HepG2 (cell line): ENCODE results near the gene SEPTIN3. TPM values are rescaled to one million over a fixed set of nuclear protein-coding genes. Genes with fewer than 3 reads are reported as not detected.

Experiments
- ATAC-seq: fragments of 200-7000 bp; cut with Tn5 transposase; 3 replicates; pipeline ENCODE4 v1.9.1; 2020; ENCODE audit warnings: mild to moderate bottlenecking, moderate library complexity
- BruUV-seq: library from RNA; stranded (reverse); fragments of 400-500 nt; replicated peaks from 2 replicates; lab custom pipeline; 2021; lab: Mats Ljungman, UMichigan
- CTCF ChIA-PET: fragments of 300-600 bp; formaldehyde crosslinking; extraction: SDS; loops from one replicate; lab custom pipeline; 2021; ENCODE audit warnings: low total read pairs, inconsistent platforms, low intra/inter-chr PET ratio; lab: Yijun Ruan, JAX
- POLR2A ChIA-PET: fragments of 350-600 bp; sonication (Branson Sonifier 250); formaldehyde crosslinking; loops from one replicate; lab custom pipeline; 2020; ENCODE audit warnings: antibody characterized with exemption, inconsistent platforms; lab: Yijun Ruan, JAX
- DNase-seq: peaks from one replicate; pipeline ENCODE4 v3.0.0-alpha.2; 2015; ENCODE audit warnings: low spot score
- FAIRE-seq: peaks from 3 replicates; lab custom pipeline; 2011; peaks lifted over from hg19 to GRCh38; lab: Jason Lieb, UNC
- H2AFZ ChIP-seq: one replicate; pipeline ENCODE4 v1.6.1; 2011; ENCODE audit warnings: low read length, inconsistent platforms
- H3K27ac ChIP-seq: fragments of 300-600 bp; 3 replicates; pipeline ENCODE4 v1.8.0; 2011; ENCODE audit warnings: mixed run types, mild to moderate bottlenecking, mixed read lengths, low read length, inconsistent platforms; ENCODE audit not compliant: insufficient read depth; ENCODE audit errors: extremely low read length
- H3K27me3 ChIP-seq, 2 experiments: fragments of 200-600 bp in 1 of 2; 2 replicates in 1 of 2; 3 replicates in 1 of 2; pipeline versions ENCODE4 v1.6.0 to v1.8.0; 2011; ENCODE audit warnings: low read length in 2 of 2, mild to moderate bottlenecking in 2 of 2, moderate library complexity in 2 of 2, inconsistent platforms in 1 of 2; ENCODE audit not compliant: insufficient read depth in 2 of 2, control insufficient read depth in 1 of 2
- H3K36me3 ChIP-seq, 2 experiments: fragments of 200-600 bp in 1 of 2; replicated peaks in 1 of 2; 2 replicates in 1 of 2; 3 replicates in 1 of 2; pipeline versions ENCODE4 v1.5.1 to v1.8.0; 2011; ENCODE audit warnings: low read length in 2 of 2, inconsistent platforms in 1 of 2; ENCODE audit not compliant: insufficient read depth in 2 of 2, control insufficient read depth in 1 of 2
- H3K4me1 ChIP-seq: 2 replicates; pipeline ENCODE4 v1.5.1; 2012; ENCODE audit warnings: low read length, inconsistent platforms; ENCODE audit not compliant: insufficient read depth
- H3K4me2 ChIP-seq: 2 replicates; pipeline ENCODE4 v1.6.0; 2011; ENCODE audit warnings: low read depth, low read length, inconsistent platforms
- H3K4me3 ChIP-seq, 3 experiments: fragments of 200-600 bp in 1 of 3; sonication (generic), shearing (Covaris generic) in 1 of 3; replicated peaks in 1 of 3; 2 replicates each; pipeline ENCODE4 v1.5.1; 2011 to 2016; ENCODE audit warnings: low read length in 3 of 3, inconsistent platforms in 2 of 3, low read depth in 2 of 3, mild to moderate bottlenecking in 2 of 3, control low read depth in 1 of 3, mixed read lengths in 1 of 3; ENCODE audit not compliant: insufficient read depth in 1 of 3
- H3K79me2 ChIP-seq: one replicate; pipeline ENCODE4 v1.6.1; 2011; ENCODE audit warnings: low read length, inconsistent platforms; ENCODE audit not compliant: insufficient read depth
- H3K9ac ChIP-seq: 2 replicates; pipeline ENCODE4 v1.6.0; 2011; ENCODE audit warnings: mild to moderate bottlenecking, low read depth, low read length, inconsistent platforms; ENCODE audit not compliant: insufficient read depth
- H3K9me3 ChIP-seq: 2 replicates; pipeline ENCODE4 v1.5.1; 2012; ENCODE audit warnings: mild to moderate bottlenecking, low read length
- H4K20me1 ChIP-seq: 2 replicates; pipeline ENCODE4 v1.6.0; 2011; ENCODE audit warnings: inconsistent platforms, mild to moderate bottlenecking, low read length, moderate library complexity; ENCODE audit not compliant: insufficient read depth
- ARHGAP35 ChIP-seq: sonication (generic); formaldehyde crosslinking; IDR thresholded peaks from 2 replicates; pipeline ENCODE4 v1.9.0; 2022; ENCODE audit warnings: mild to moderate bottlenecking, inconsistent platforms, moderate library complexity, missing genetic modification reagents, borderline replicate concordance
- ESRRA ChIP-seq: sonication (generic); formaldehyde crosslinking; IDR thresholded peaks from 2 replicates; pipeline ENCODE4 v1.5.1; 2020; ENCODE audit warnings: mild to moderate bottlenecking, low read depth, missing genetic modification reagents
- IKZF1 ChIP-seq: fragments of 450-650 bp; IDR thresholded peaks from 2 replicates; pipeline ENCODE4 v1.7.1; 2016
- KLF6 ChIP-seq: IDR thresholded peaks from 2 replicates; pipeline ENCODE4 v1.8.0; 2016; ENCODE audit warnings: missing biosample characterization, missing genetic modification reagents
- ONECUT2 ChIP-seq: sonication (generic); formaldehyde crosslinking; IDR thresholded peaks from 2 replicates; pipeline ENCODE4 v1.4.0; 2020; ENCODE audit warnings: missing genetic modification reagents
- ZNF350 ChIP-seq: sonication (generic); formaldehyde crosslinking; IDR thresholded peaks from 2 replicates; pipeline ENCODE4 v1.4.0; 2020; ENCODE audit warnings: mild to moderate bottlenecking, low read depth, missing genetic modification reagents, borderline replicate concordance
- ZNF619 ChIP-seq: sonication (generic); formaldehyde crosslinking; IDR thresholded peaks from 2 replicates; pipeline ENCODE4 v1.4.0; 2020; ENCODE audit warnings: mild to moderate bottlenecking, missing genetic modification reagents
- WGBS: methylation state at CpG from one replicate; pipeline ENCODE4 v1.1.6; 2017; ENCODE audit warnings: low lambda C conversion rate; 5-methylcytosine and 5-hydroxymethylcytosine counted together
- in situ Hi-C: cut with HindIII; loops from 2 replicates; pipeline ENCODE4 v1.10.0; 2017; ENCODE audit warnings: low pct_unique_long_range_greater_than_20kb; ENCODE audit not compliant: extremely low pct_ligation_motif_present
- intact Hi-C: fragments of 100-400 bp; cut with micrococcal nuclease; formaldehyde crosslinking; loops from one replicate; pipeline ENCODE4 v1.10.0; 2022; ENCODE audit not compliant: unreplicated experiment
- polyA plus RNA-seq, 8 experiments: library from polyadenylated mRNA; depleted of rRNA in 3 of 8; stranded (reverse) in 7 of 8; unstranded in 1 of 8; fragments of >200 nt; fragmentation: Illumina TruSeq in 4 of 8; extraction: Trizol in 4 of 8; gene quantifications; 2 replicates each; pipeline versions ENCODE4 v1.2.1 to v1.2.3, GENCODE V29; 2011 to 2016; ENCODE audit warnings: low read depth in 4 of 8, missing spikeins in 1 of 8, mixed read lengths in 1 of 8; ENCODE audit not compliant: insufficient read depth in 1 of 8
- total RNA-seq, 5 experiments: library from RNA; depleted of rRNA; stranded (reverse); fragments of >200 nt; fragmentation: Illumina TruSeq; extraction: Trizol; gene quantifications; 2 replicates each; pipeline ENCODE4 v1.2.3, GENCODE V29; 2016; ENCODE audit warnings: low read depth in 1 of 5
- TF ChIP-seq, protein P1 (sequence below): sonication (generic); formaldehyde crosslinking; IDR thresholded peaks from 2 replicates; pipeline ENCODE4 v1.8.1; 2023; ENCODE audit warnings: missing genetic modification reagents, mild to moderate bottlenecking, borderline replicate concordance
- TF ChIP-seq, protein P2 (sequence below): sonication (generic); formaldehyde crosslinking; IDR thresholded peaks from 2 replicates; pipeline ENCODE4 v1.4.0; 2020; ENCODE audit warnings: low read depth, mild to moderate bottlenecking, missing genetic modification reagents

The SEPTIN3 gene
- total and polyA plus RNA-seq, 2 of the 13 experiments (the other 11 are each of a cell fraction or from before 2014, with no cell fraction given): 0.04 TPM; not detected in 1

DNA sequence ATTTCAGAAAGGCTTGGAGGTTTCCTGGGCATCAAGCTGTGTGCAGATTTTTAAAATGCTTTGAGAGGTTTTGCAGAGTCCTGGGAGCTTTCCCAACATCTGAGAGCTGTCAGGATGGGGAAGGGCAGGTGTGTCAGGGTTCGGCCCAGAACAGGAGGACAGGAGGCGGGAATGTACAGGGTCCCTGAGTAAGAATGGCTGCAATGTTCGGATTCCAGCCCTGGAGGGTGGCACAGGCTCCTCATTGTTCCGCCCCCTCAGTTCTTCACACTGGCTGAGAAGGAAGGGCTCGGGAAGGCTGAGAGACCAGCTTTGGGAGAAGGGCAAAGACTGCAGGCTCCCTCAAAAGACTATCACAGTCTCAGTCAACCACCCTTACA, 5.1 kb upstream of the SEPTIN3 start:
- Histone ChIP-seq H2AFZ (no peak overlapping the region), H3K4me3 (no peak overlapping the region), H3K27ac (no peak overlapping the region), H3K27me3 (peaks cover 0 to 7% of the 10 kb centered on the region in 2 experiments; a peak in 1 of 5 replicates), H4K20me1 (no peaks in the 10 kb centered on the region), H3K36me3 (no peaks in the 10 kb centered on the region), H3K9ac (no peak overlapping the region), H3K4me1 (peaks cover 11% of the 10 kb centered on the region; the same call in 1 of the 2 replicates), H3K4me2 (no peak overlapping the region), H3K9me3 (no peaks in the 10 kb centered on the region), H3K79me2 (no peaks in the 10 kb centered on the region)
- in situ Hi-C loops (loop anchor here (25.0 kb wide), 1 partner anchor 473 kb away; the partner anchor contains the start of gene NFAM1), intact Hi-C loops (no loop called here)
- no TSS peak for BruUV-seq
- FAIRE-seq (no peak), ATAC-seq (no peak), DNase-seq (no peak)
- 0% methylated on average over 1 of the region's 5 CpGs for WGBS
- ChIA-PET POLR2A (no interaction called here), CTCF (no interaction called here)
- TF ChIP-seq, protein P1, sequence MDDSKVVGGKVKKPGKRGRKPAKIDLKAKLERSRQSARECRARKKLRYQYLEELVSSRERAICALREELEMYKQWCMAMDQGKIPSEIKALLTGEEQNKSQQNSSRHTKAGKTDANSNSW: no peak
- TF ChIP-seq ARHGAP35 (CRISPR knock-in tag): no peak
- no peak for TF ChIP-seq IKZF1
- no peak for TF ChIP-seq ZNF619 (CRISPR knock-in tag)
- no peak for TF ChIP-seq ZNF350
- TF ChIP-seq, protein P2, sequence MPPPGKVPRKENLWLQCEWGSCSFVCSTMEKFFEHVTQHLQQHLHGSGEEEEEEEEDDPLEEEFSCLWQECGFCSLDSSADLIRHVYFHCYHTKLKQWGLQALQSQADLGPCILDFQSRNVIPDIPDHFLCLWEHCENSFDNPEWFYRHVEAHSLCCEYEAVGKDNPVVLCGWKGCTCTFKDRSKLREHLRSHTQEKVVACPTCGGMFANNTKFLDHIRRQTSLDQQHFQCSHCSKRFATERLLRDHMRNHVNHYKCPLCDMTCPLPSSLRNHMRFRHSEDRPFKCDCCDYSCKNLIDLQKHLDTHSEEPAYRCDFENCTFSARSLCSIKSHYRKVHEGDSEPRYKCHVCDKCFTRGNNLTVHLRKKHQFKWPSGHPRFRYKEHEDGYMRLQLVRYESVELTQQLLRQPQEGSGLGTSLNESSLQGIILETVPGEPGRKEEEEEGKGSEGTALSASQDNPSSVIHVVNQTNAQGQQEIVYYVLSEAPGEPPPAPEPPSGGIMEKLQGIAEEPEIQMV (CRISPR knock-in tag): no peak
- TF ChIP-seq KLF6 (CRISPR knock-in tag): no peak
- TF ChIP-seq ONECUT2 (CRISPR knock-in tag): no peak
- TF ChIP-seq ESRRA (CRISPR knock-in tag): no peak
